ENCODE data around the gene MSGN1. TPM values are rescaled to one million over a fixed set of nuclear protein-coding genes. Genes with fewer than 3 reads are reported as not detected.

MSGN1 gene
- polyA plus RNA-seq, 1 experiment: not detected

DNA sequence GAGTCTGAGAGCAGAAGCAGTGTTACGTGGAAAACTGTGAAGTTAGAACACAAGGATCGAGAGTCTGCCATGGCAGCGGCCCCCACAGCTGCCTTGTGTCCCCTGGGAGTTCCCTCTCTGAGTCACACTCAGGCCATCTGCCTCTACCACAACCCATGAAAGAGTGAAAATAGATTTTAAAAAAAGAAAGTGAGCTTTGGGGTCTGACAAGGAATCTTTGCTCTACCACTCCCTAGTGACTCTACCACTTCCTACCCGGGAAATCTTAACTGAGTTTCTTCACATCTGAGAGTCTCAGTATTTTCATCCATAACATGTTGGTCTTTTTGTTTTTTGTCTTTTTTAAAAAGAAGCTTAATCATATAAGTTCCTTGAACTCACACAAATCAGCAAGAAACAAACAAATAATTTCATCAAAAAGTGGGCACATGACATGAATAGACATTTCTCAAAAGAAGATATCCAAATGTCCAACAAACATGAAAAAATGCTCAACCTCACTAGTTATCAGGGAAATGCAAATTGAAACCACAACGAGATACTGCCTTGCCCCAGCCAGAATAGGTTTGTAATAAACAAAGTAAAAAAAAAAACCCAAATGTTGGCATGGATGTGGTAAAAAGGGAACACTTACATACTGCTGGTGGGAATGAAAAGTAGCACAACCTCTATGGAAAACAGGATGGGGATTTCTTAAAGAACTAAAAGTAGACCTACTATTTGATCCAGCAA, 2.4 kb upstream of the MSGN1 start:
- Histone ChIP-seq H3K4me3 (ENCODE audit: low read depth, low read length) (no peak overlapping the region), H3K27ac (ENCODE audit: low read depth, low read length) (no peak overlapping the region)

DNA sequence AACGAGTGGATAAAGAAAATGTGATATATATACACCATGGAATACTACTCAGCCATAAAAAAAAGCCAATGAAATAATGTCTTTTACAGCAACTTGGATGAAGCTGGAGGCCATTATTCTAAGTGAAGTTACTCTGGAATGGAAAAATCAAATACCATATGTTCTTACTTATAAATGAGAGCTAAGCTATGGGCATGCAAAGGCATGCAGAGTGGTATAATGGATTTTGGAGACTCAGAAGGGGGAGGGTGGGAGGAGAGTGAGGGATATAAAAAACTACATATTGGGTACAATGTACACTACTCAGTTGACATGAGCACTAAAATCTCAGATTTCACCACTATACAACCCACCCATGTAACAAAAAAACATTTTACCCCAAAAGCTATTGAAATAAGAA, 1.7 kb upstream of the MSGN1 start:
- H3K4me3 ChIP-seq (ENCODE audit: low read depth, low read length): no peak overlapping the region
- peaks cover 6% of the 10 kb centered on the region for H3K27me3 ChIP-seq (ENCODE audit: control insufficient read depth, insufficient read depth, low read length)
- DNase-seq (ENCODE audit: low read depth, low spot score): no peak
- ChIA-PET POLR2A (interaction anchor here (0.6 kb wide), 1 partner anchor 491 kb away, joined by 4 read pairs; no protein-coding TSS in a partner anchor), CTCF (no interaction called here)
- H3K27ac ChIP-seq (ENCODE audit: low read depth, low read length): no peak overlapping the region
- TF ChIP-seq, protein P1, sequence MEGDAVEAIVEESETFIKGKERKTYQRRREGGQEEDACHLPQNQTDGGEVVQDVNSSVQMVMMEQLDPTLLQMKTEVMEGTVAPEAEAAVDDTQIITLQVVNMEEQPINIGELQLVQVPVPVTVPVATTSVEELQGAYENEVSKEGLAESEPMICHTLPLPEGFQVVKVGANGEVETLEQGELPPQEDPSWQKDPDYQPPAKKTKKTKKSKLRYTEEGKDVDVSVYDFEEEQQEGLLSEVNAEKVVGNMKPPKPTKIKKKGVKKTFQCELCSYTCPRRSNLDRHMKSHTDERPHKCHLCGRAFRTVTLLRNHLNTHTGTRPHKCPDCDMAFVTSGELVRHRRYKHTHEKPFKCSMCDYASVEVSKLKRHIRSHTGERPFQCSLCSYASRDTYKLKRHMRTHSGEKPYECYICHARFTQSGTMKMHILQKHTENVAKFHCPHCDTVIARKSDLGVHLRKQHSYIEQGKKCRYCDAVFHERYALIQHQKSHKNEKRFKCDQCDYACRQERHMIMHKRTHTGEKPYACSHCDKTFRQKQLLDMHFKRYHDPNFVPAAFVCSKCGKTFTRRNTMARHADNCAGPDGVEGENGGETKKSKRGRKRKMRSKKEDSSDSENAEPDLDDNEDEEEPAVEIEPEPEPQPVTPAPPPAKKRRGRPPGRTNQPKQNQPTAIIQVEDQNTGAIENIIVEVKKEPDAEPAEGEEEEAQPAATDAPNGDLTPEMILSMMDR (IDR thresholded peaks at IDR 0.05; ENCODE audit: low read depth, low read length): no peak
- H3K9me3 ChIP-seq (ENCODE audit: control insufficient read depth, insufficient read depth, low read length): no peaks in the 10 kb centered on the region

More for the DNA sequence above, 2.4 kb upstream of the MSGN1 start:
- Histone ChIP-seq H3K27me3 (ENCODE audit: control insufficient read depth, insufficient read depth, low read length) (peaks cover 6% of the 10 kb centered on the region), H3K9me3 (ENCODE audit: control insufficient read depth, insufficient read depth, low read length) (no peaks in the 10 kb centered on the region)
- CTCF ChIA-PET: interaction anchor here (1.0 kb wide), 2 partner anchors 142 to 336 kb away, joined by 3 read pairs; no protein-coding TSS in a partner anchor
- POLR2A ChIA-PET: interaction anchor here (0.6 kb wide), 1 partner anchor 491 kb away, joined by 4 read pairs; no protein-coding TSS in a partner anchor
- no peak for DNase-seq (ENCODE audit: low read depth, low spot score)
- TF ChIP-seq, protein P1 (IDR thresholded peaks at IDR 0.05; ENCODE audit: low read depth, low read length): no peak

DNA sequence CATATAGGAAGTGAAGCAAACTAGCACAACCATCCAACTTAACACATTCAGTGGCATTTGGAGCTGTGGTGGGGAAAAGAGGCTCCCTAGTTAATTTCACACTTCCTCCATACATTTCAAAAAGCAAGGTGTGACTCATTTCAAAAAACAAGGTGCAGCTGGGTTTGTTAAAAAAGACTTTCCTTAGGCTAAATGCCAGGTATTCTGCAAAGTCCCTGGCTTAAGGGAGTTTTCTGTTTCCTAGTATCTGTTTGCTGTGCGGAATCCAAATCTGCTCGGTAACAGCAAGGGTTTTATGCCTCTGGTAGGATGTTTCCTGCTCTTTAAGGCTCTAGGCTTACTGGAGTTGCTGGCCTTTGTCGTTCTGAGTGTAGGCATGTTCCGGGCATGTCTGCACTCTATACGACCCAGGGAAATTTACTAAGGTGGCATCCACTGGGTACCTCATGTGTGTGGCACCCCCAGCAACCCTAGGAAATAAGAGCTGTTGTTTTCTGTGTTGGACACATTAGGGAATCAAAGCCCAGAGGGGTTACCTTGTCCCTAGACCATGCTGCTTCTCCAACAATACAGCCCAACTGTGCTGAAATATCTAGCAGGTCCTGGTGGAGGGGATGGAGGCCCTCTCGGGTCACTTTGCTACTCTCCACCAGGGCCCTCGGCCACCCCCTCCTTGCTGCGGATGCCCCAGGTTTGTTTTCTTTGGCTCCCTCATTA, 634 bp upstream of the MSGN1 start:
- DNase-seq (ENCODE audit: low read depth, low spot score): no peak
- H3K4me3 ChIP-seq (ENCODE audit: low read depth, low read length): no peak overlapping the region
- CTCF ChIA-PET: interaction anchor here (1.0 to 1.5 kb wide), 2 partner anchors 17 to 18 kb away, joined by 3 to 4 read pairs; no protein-coding TSS in a partner anchor
- H3K27me3 ChIP-seq (ENCODE audit: control insufficient read depth, insufficient read depth, low read length): peaks cover 6% of the 10 kb centered on the region
- no peaks in the 10 kb centered on the region for H3K9me3 ChIP-seq (ENCODE audit: control insufficient read depth, insufficient read depth, low read length)
- TF ChIP-seq, protein P1 (IDR thresholded peaks at IDR 0.05; ENCODE audit: low read depth, low read length): no peak
- no peak overlapping the region for H3K27ac ChIP-seq (ENCODE audit: low read depth, low read length)
- POLR2A ChIA-PET: no interaction called here

DNA sequence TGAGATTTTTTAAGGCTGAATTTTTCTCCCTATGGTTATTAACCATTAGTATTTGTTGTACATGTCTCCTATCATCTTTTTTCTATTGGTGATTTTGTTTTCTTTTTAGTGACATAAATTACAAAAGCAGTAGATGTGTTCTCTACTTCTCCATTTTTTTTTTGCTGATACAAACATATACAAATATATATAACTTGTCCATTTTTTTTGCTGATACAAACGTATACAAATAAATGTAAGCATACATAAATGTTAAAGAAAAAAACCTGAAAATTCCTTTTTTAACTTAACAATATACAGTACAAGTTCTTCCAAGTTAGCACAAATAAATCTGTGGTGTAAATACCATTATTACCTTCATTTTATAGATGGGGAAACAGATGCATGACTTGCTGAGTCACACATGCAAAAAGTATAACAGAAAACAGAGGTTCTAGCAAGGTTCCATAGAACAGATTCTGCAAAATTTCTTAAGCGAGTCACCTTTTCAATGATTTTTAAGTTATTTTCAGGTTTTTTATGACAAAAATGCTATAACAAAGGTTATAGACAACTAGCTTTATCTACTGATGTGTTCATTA, 2.1 kb downstream of the MSGN1 start:
- CTCF ChIA-PET: no interaction called here
- H3K27ac ChIP-seq (ENCODE audit: low read depth, low read length): no peak overlapping the region
- H3K9me3 ChIP-seq (ENCODE audit: control insufficient read depth, insufficient read depth, low read length): no peaks in the 10 kb centered on the region
- H3K4me3 ChIP-seq (ENCODE audit: low read depth, low read length): no peak overlapping the region
- DNase-seq (ENCODE audit: low read depth, low spot score): no peak
- POLR2A ChIA-PET: no interaction called here
- peaks cover 10% of the 10 kb centered on the region for H3K27me3 ChIP-seq (ENCODE audit: control insufficient read depth, insufficient read depth, low read length)
- TF ChIP-seq, protein P1 (IDR thresholded peaks at IDR 0.05; ENCODE audit: low read depth, low read length): no peak

Data from AG04450 (cell line).